Caco-2 (cell line): ENCODE measurements around the gene RAB11FIP4. TPM values are rescaled to one million over a fixed set of nuclear protein-coding genes. Genes with fewer than 3 reads are reported as not detected.

ENCODE experiments used
- BruUV-seq: library from RNA; stranded (reverse); fragments of 400-500 nt; replicated peaks from 2 replicates; lab custom pipeline; 2021; lab: Mats Ljungman, UMichigan
- CTCF ChIA-PET: fragments of 300-600 bp; sonication (Branson Sonifier 250); formaldehyde crosslinking; loops from one replicate; lab custom pipeline; 2022; ENCODE audit warnings: antibody characterized with exemption; lab: Charles Lee
- POLR2A ChIA-PET: fragments of 300-600 bp; sonication (Branson Sonifier 250); formaldehyde crosslinking; loops from one replicate; lab custom pipeline; 2022; ENCODE audit warnings: antibody characterized with exemption; lab: Charles Lee
- DNase-seq, 2 experiments: peaks; one replicate each; pipeline versions ENCODE4 v3.0.0 to v3.0.0-alpha.2; 2020 to 2022
- H3K27me3 ChIP-seq: replicated peaks from 2 replicates; pipeline ENCODE4 v1.6.0; 2011; ENCODE audit warnings: low read length; ENCODE audit not compliant: control insufficient read depth, insufficient read depth
- H3K36me3 ChIP-seq: 2 replicates; pipeline ENCODE4 v1.5.1; 2011; ENCODE audit warnings: low read length; ENCODE audit not compliant: control insufficient read depth, insufficient read depth
- H3K4me1 ChIP-seq: fragments of 250-450 bp; sonication (Bioruptor Pico); 2 replicates; pipeline ENCODE4 v1.5.1; 2020; ENCODE audit warnings: mild to moderate bottlenecking
- H3K4me3 ChIP-seq: 2 replicates; pipeline ENCODE4 v1.5.1; 2011; ENCODE audit warnings: low read depth, mild to moderate bottlenecking, control low read depth, low read length
- H3K9me3 ChIP-seq: fragments of 250-450 bp; sonication (Bioruptor Pico); 2 replicates; pipeline ENCODE4 v1.5.1; 2020; ENCODE audit warnings: mild to moderate bottlenecking, moderate library complexity
- H3K27ac Mint-ChIP-seq: one replicate; pipeline ENCODE4 v1.8.0; 2022; ENCODE audit warnings: mixed read lengths; ENCODE audit not compliant: unreplicated experiment
- H3K27me3 Mint-ChIP-seq: one replicate; pipeline ENCODE4 v1.8.0; 2022; ENCODE audit warnings: mixed read lengths; ENCODE audit not compliant: insufficient read depth, unreplicated experiment
- H3K36me3 Mint-ChIP-seq: one replicate; pipeline ENCODE4 v1.8.0; 2022; ENCODE audit warnings: mild to moderate bottlenecking, mixed read lengths; ENCODE audit not compliant: insufficient read depth, unreplicated experiment
- H3K4me1 Mint-ChIP-seq: one replicate; pipeline ENCODE4 v1.8.0; 2022; ENCODE audit warnings: low read depth, mixed read lengths; ENCODE audit not compliant: unreplicated experiment
- H3K4me3 Mint-ChIP-seq: one replicate; pipeline ENCODE4 v1.8.0; 2022; ENCODE audit warnings: mild to moderate bottlenecking, moderate library complexity, mixed read lengths; ENCODE audit not compliant: unreplicated experiment
- H3K9me3 Mint-ChIP-seq: one replicate; pipeline ENCODE4 v1.8.0; 2022; ENCODE audit warnings: mixed read lengths; ENCODE audit not compliant: unreplicated experiment
- intact Hi-C: fragments of 100-400 bp; cut with micrococcal nuclease; formaldehyde crosslinking; loops from one replicate; pipeline ENCODE4 v1.10.0; 2022; ENCODE audit not compliant: unreplicated experiment
- total RNA-seq: library from RNA; stranded (reverse); gene quantifications from 2 replicates; pipeline ENCODE4 v1.2.3, GENCODE V29; 2022
- TF ChIP-seq, protein P1 (sequence below), 2 experiments: fragments of 200-600 bp in 1 of 2; IDR thresholded peaks; 1 replicate in 1 of 2; 2 replicates in 1 of 2; pipeline versions ENCODE4 v1.5.1 to v1.8.0; 2011 to 2022; ENCODE audit warnings: antibody characterized with exemption in 1 of 2, control low read depth in 1 of 2, inconsistent platforms in 1 of 2, low read depth in 1 of 2, low read length in 1 of 2, mild to moderate bottlenecking in 1 of 2, moderate library complexity in 1 of 2; ENCODE audit not compliant: insufficient read depth in 1 of 2, severe bottlenecking in 1 of 2, unreplicated experiment in 1 of 2

Gene RAB11FIP4
- total RNA-seq, 1 experiment from 2014 or later = 90.3 TPM

DNA sequence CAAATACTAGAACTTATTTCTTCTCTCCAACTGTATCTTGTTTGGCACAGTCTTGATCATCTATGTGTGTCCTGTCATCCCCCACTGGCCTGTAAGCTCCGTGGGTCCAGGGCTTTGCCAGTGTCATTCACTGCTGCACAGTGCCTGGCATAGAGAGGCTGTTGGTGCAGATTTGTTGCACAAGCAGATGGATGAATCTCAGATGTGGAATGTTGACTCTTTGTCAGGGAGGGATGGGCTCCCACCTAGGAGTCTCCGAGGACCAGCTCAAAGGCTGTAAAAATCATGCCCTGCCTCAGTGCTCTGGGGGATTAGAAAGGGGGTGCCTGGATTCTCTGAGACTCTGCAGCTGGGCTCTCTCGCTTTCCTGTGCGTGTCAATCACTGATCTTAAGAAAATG, 60.6 kb downstream of the RAB11FIP4 start:
- H3K9me3 ChIP-seq = no peaks in the 10 kb centered on the region
- no peaks in the 10 kb centered on the region for H3K27me3 ChIP-seq
- ChIA-PET CTCF (interaction anchor here (0.6 to 1.6 kb wide), 2 partner anchors 64 to 65 kb away, joined by 3 to 10 read pairs; no protein-coding TSS in a partner anchor), POLR2A (interaction anchor here (0.6 kb wide), 1 partner anchor 37 kb away, joined by 7 read pairs; no protein-coding TSS in a partner anchor)
- peaks cover 58% of the 10 kb centered on the region for H3K4me1 ChIP-seq
- H3K4me3 ChIP-seq = no peak overlapping the region
- Mint-ChIP-seq H3K27me3 (no peaks in the 10 kb centered on the region), H3K4me1 (peaks cover 36% of the 10 kb centered on the region), H3K27ac (peak overlapping the region; percentile 60), H3K4me3 (no peak overlapping the region), H3K9me3 (no peaks in the 10 kb centered on the region), H3K36me3 (no peaks in the 10 kb centered on the region)
- no peak for DNase-seq
- no peaks in the 10 kb centered on the region for H3K36me3 ChIP-seq
- intact Hi-C loops = no loop called here
- BruUV-seq = no TSS peak
- TF ChIP-seq, protein P1, sequence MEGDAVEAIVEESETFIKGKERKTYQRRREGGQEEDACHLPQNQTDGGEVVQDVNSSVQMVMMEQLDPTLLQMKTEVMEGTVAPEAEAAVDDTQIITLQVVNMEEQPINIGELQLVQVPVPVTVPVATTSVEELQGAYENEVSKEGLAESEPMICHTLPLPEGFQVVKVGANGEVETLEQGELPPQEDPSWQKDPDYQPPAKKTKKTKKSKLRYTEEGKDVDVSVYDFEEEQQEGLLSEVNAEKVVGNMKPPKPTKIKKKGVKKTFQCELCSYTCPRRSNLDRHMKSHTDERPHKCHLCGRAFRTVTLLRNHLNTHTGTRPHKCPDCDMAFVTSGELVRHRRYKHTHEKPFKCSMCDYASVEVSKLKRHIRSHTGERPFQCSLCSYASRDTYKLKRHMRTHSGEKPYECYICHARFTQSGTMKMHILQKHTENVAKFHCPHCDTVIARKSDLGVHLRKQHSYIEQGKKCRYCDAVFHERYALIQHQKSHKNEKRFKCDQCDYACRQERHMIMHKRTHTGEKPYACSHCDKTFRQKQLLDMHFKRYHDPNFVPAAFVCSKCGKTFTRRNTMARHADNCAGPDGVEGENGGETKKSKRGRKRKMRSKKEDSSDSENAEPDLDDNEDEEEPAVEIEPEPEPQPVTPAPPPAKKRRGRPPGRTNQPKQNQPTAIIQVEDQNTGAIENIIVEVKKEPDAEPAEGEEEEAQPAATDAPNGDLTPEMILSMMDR (IDR thresholded peaks at IDR 0.05; ENCODE audit: insufficient read depth in 1 of 2, low read depth in 1 of 2, low read length in 1 of 2, severe bottlenecking in 1 of 2, unreplicated experiment in 1 of 2) = no peak

DNA sequence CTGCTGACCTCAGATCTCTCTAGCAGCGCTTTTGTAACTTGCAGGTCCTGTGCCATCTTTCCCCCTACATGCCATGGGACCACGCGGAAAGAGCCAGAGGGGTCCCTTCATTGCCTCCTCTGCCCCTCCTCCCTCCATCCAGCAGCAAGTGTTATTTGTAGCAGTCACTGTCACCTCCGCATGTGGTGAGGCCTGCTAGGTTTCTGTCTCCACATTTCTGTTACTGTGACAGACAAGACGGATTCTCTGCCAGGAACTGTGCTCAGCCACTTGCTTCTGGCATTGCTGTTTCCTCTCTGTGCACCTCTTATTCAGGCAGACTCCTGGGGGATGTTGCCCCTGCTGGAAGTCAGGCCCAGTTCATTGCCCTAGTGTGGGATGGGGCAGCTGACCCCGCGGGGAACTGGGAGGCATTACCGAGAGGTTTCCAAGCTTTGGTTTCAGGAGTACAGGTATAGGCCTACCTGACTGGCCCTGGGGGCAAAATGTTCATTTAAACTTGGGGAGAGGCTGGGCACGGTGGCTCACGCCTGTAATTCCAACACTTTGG, 61.2 kb downstream of the RAB11FIP4 start:
- H3K36me3 ChIP-seq = no peaks in the 10 kb centered on the region
- H3K27me3 ChIP-seq = no peaks in the 10 kb centered on the region
- no peak overlapping the region for H3K4me3 ChIP-seq
- ChIA-PET POLR2A (interaction anchor here (0.6 kb wide), 1 partner anchor 37 kb away, joined by 7 read pairs; no protein-coding TSS in a partner anchor), CTCF (interaction anchor here (1.6 kb wide), 1 partner anchor 65 kb away, joined by 10 read pairs; no protein-coding TSS in a partner anchor)
- H3K27ac Mint-ChIP-seq = peak overlapping the region; percentile 60
- H3K4me1 ChIP-seq = peaks cover 62% of the 10 kb centered on the region
- no peaks in the 10 kb centered on the region for H3K9me3 ChIP-seq
- intact Hi-C loops = no loop called here
- no peaks in the 10 kb centered on the region for H3K27me3 Mint-ChIP-seq
- no TSS peak for BruUV-seq
- no peaks in the 10 kb centered on the region for H3K36me3 Mint-ChIP-seq
- TF ChIP-seq, protein P1 (IDR thresholded peaks at IDR 0.05; ENCODE audit: insufficient read depth in 1 of 2, low read depth in 1 of 2, low read length in 1 of 2, severe bottlenecking in 1 of 2, unreplicated experiment in 1 of 2) = no peak
- DNase-seq = no peak
- H3K4me3 Mint-ChIP-seq = no peak overlapping the region
- peaks cover 41% of the 10 kb centered on the region for H3K4me1 Mint-ChIP-seq
- no peaks in the 10 kb centered on the region for H3K9me3 Mint-ChIP-seq

DNA sequence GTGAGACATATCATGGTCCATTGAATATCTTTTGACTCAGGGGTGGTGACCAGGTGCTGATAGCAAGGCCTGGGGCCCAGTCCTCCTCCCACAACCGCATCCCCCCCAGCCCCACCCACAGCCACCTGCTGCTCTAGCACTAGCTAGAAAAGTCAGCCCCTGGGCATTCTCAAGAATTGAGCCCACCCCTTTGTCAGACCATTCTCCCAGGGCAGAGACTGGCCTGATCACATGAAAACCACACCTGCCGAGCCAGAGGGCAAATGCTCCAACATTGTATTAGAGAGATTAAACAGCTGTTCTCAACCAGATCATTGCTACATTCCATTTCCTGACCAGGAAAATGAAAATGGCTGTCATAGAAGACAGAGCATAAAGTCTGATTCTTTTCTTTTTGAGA, 62.4 kb downstream of the RAB11FIP4 start:
- no peaks in the 10 kb centered on the region for H3K9me3 ChIP-seq
- no peak overlapping the region for H3K4me3 Mint-ChIP-seq
- BruUV-seq = no TSS peak

More for the DNA sequence above, 62.4 kb downstream of the RAB11FIP4 start:
- Mint-ChIP-seq H3K27me3 (no peaks in the 10 kb centered on the region), H3K9me3 (no peaks in the 10 kb centered on the region), H3K27ac (no peak overlapping the region), H3K4me1 (peaks cover 49% of the 10 kb centered on the region), H3K36me3 (no peaks in the 10 kb centered on the region)
- peak; percentile 35 to 77 for DNase-seq
- H3K36me3 ChIP-seq = no peaks in the 10 kb centered on the region
- no peak overlapping the region for H3K4me3 ChIP-seq
- CTCF ChIA-PET = no interaction called here
- POLR2A ChIA-PET = no interaction called here
- intact Hi-C loops = no loop called here
- peaks cover 75% of the 10 kb centered on the region for H3K4me1 ChIP-seq
- TF ChIP-seq, protein P1 (IDR thresholded peaks at IDR 0.05; ENCODE audit: insufficient read depth in 1 of 2, low read depth in 1 of 2, low read length in 1 of 2, severe bottlenecking in 1 of 2, unreplicated experiment in 1 of 2) = no peak
- H3K27me3 ChIP-seq = no peaks in the 10 kb centered on the region
